Central memory CD4-positive, alpha-beta T cell (primary cell): ENCODE measurements around the gene PLS1.
"Not testable (repeated sequence)": the region's sequence is repeated elsewhere in the genome, so short reads cannot be mapped to it uniquely, and the experiment has no call there.

Experiments
- DNase-seq: peaks from one replicate; pipeline ENCODE4 v3.0.0; 2022
- total RNA-seq, 3 experiments: gene quantifications; one replicate each; lab custom pipeline; 2026; lab: John Stamatoyannopoulos, UW

PLS1 gene
- total RNA-seq, result 3.7 to 15.7 (median 6.9) reads per million in 3 experiments

DNA sequence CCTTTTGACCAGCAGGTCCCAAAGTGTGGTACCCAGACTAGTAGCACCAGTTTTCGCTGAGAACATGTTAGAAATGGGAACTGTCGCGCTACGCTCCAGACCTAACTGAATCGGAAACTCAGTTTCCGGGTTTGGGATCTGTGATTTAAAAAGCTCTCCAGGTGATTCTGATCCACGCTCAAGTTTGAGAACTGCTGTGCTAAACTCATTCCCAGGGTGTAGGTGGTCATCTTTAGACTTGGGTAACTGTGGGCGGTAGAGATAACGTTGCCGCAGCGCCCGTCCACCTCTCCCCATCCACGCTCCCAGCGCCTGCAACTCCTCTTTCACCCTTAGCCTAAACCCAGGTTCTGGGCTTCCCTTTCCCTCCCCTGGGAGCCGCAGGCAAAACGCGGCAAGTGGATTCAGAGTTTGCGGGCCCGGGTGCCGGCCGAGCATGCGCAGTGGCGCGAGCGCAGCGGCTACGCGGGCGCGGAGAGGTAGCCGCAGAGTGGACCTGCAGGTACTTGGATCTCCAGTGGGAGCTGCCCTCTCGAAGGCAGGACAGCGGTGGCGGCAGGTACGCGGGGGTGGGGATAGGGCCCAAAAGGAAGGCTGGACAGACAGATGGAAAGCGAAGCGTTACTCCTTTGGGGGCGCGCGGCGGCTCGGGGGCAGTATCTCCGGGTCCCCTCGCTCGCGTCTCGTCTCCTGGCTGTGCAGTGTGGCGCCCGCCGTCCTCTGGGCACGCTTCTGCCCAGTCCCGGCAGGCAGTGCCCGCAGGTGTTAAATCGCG is at the start of gene PLS1:
Gene PLS1, plus strand, starts transcription at position 443 of the 775 bp plus-strand sequence. CDS start 67,845 bp downstream, outside the sequence.
- peak; percentile 83 for DNase-seq

DNA sequence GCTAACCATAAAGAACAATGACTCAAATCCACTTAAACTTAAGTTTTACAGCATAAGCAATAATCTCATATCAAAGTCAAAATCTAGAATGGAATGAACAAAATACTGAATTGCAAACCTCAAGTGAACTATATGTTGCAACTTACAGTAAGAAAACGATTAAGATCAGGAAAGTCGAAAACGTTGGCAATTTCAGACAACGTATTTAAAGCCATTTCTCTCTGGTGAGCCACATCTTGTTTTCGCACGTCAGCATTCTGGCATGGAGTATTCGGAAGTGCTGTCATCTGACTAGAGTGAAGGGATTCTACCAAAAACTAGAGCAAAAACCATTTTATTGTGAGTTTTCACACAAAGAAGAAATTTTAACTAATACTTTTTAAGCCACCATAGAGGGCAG is 46.2 kb upstream of the PLS1 start:
- no peak for DNase-seq

GRCh38 chr3:142552579-142552978 is 43.6 kb upstream of the PLS1 start:
- DNase-seq, result not testable (repeated sequence)

- DNase-seq, result no peak
Observed at GRCh38 chr3:142553741-142554140, 42.5 kb upstream of the PLS1 start.

DNA sequence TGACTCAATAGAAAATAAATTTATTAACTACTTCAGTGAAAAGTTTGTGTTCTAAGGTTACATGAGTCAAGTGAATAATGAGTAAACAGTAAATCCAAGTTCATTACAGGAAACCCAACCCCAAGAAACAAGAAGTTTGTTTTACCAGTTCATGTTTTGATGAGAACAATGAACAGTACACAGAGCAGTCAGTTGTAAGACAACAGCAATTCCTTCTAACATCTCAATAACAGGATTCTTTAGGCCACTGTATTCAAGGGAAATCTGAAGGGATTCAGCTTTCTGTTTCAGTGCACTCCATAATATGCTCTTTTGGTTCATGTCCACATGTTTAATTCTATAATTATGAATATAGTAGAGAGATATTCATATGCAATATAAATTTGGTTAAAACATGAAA is 36.1 kb upstream of the PLS1 start:
- no peak for DNase-seq

DNA sequence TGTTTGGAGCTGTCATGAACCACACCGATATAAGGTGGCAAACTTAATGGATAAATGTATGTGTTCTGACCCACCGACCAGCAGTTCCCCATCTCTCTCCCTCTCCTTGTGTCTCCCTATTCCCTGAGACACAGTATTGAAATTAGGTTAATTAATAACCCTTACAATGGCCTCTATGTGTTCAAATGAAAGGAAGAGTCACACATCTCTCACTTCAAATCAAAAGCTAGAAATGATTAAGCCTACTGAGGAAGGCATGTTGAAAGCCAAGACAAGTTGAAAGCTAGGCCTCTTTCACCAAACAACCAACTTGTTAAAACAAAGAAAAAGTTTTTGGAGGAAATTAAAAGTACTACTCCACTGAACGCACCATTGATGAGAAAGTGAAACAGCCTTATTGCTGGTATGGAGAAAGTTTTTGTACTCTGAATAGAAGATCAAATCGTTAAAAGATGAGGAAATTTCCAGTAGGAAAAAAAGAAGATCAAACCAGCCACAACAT is 32.6 kb upstream of the PLS1 start:
- DNase-seq, result no peak

GRCh38 chr3:142566096-142566495 is 30.1 kb upstream of the PLS1 start:
- no peak for DNase-seq

DNA sequence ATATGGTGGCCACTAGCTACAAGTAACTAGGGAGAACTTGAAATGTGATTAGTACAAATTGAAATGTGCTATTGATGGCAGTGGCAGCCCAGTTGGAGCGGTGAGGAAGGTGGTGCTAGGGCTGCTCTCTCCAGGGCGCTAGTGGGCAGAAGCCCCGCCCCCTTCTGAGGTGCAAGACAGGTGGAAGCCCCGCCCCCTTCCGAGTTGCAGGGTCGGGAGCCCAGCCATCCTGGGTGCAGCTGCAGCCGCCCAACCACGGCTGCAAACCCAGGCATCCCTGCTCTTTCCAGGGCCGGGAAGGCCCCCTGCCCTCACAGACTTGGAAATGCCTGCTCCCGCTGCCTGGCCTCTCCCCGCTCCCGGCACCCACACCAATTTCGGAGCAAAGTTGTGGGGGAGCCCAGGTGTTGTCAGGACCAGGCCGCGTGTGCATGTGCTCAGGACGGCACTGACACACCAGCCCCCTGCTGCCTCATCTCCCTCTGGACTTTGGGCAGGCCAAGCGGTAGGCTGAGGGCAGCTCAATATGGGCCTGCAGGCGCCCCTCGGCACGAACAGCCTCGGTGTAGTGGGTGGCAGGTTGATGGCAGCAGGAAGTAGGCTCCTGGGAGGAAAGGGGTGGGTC is 27.7 kb upstream of the PLS1 start:
- DNase-seq, result no peak

DNA sequence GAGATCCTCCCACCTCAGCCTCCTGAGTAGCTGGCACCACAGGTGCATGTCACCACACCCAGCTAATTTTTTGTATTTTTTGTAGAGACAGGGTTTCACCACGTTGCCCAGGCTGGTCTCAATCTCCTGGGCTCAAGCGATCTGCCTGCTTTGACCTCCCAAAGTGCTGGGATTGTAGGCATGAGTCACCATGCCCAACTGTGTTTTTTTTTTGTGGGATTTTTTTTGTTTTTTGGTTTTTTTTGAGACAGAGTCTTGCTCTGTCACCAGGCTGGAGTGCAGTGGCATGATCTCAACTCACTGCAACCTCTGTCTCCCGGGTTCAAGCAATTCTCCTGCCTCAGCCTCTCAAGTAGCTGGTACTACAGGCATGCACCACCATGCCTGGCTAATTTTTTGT is 26.8 kb upstream of the PLS1 start:
- DNase-seq, result not testable (repeated sequence)

- not testable (repeated sequence) for DNase-seq
Observed at GRCh38 chr3:142574223-142574622, 22.0 kb upstream of the PLS1 start.

DNA sequence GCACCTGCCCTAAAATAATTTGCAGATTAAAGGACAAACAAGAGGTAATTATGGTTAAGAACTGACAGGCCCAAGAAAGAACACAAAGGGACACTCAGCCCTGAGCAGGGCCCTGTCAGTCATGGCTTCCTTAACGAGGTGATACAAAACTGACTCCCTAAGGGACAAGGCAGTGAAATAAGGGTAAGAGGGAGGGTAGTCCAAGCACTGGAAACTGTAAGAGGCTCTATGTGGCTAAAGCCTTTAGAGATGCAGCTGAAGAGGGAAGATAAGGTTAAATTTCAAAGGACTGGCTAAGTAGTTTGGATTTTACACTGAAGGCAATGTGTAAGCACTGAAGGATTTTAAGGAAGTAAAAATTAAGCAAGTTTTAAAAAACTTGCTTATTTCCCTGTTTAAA is 21.5 kb upstream of the PLS1 start:
- DNase-seq, result no peak

DNA sequence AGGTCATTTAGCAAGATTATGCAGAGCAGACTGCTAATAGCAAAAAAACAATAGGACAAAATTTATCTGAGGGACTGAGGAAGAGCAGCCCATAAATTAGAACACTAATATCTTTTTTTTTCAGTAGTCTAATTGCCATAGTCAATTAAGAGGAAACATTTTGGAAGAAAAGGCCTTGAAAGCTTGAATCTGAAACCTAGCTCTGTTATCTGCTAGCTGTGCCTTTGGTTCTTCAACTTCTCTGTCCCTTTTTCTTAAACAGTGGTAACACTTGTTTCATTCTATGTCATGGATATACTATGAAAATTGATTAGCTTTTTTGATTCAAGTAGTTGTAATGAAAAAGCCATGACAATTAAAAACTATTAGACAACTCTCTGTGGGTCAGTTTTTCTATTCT is 19.4 kb upstream of the PLS1 start:
- DNase-seq, result no peak

- no peak for DNase-seq
Observed at GRCh38 chr3:142577696-142578328, 18.4 kb upstream of the PLS1 start.

DNA sequence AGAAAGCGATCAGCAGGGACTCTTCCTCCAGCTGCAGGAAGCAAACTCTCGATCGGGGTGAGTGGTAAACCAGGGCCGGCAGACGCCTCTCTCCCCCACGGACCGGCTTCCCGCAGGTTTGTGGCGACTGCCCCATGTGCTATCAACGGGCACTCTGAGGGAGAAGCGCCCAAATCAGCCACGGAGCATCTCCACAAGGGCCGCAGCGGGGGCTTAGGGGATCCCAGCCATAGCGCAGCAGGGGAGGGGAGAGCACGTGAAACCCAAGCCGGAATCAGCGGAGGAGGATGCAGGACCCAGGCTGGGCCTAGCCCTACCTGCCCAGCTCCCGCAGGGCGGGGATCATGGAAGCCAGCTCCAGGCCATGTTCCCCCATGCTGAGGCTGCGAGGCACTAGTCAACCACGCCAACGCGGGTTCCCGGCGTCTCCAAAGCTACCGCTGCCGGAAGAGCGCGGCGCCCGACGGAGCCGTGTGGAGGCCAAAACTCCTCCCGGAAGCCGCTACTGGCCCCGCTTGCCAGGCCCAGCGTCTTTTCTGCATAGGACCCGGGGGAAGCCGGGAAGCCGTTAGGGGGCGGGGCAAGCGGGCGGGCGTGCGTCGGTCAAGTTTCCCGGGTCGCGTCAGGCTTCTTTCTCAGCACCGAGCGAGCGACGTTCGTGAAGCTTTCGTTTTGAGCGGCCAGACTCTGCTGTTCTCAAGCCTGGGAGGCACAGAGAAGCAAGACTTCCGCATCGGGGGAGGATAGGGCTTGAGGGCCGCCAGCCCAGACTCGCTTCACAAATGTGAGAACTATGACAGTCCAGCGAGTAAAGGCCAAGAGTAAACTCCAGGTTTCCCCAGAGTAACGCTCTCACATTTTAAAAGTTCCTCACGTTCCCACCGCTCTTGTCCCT is 17.6 kb upstream of the PLS1 start, which contains the start of gene ATR:
Gene ATR, minus strand, starts transcription at position 405 of the 895 bp plus-strand sequence. Its CDS starts 29 bp downstream, at position 376.
- peak; percentile 95 for DNase-seq

DNA sequence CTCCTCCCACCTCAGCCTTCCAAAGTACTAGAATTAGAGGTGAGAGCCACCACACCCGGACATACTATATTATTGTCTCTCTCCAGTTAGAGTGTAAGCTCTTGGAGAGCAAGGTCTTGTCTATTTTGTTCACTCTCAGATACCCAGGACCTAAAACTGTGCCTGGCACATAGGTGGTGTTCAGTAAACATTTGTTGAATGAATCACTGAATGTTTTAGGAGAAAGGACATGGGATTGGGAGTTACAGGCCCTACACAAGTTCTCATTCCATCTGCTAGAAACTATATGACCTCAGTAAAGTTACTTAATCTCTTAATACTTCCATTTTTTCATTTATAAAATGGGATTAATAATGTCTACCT is 16.2 kb upstream of the PLS1 start:
- DNase-seq, result no peak

DNA sequence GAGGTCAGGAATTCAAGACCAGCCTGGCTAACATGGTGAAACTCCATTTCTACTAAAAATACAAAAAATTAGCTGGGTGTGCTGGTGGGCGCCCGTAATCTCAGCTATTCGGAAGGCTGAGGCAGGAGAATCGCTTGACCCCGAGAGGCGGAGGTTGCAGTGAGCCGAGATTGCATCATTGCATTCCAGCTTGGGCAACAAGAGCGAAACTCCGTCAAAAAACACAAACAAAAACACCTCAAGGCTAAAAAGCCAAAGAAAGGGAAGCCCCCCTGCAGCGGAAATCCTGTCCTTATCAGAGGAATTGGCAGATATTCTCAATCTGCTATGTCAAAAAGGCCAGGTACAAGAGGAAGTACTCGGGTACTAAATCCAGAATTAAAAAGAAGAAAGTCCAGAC is 15.1 kb upstream of the PLS1 start:
- not testable (repeated sequence) for DNase-seq

DNA sequence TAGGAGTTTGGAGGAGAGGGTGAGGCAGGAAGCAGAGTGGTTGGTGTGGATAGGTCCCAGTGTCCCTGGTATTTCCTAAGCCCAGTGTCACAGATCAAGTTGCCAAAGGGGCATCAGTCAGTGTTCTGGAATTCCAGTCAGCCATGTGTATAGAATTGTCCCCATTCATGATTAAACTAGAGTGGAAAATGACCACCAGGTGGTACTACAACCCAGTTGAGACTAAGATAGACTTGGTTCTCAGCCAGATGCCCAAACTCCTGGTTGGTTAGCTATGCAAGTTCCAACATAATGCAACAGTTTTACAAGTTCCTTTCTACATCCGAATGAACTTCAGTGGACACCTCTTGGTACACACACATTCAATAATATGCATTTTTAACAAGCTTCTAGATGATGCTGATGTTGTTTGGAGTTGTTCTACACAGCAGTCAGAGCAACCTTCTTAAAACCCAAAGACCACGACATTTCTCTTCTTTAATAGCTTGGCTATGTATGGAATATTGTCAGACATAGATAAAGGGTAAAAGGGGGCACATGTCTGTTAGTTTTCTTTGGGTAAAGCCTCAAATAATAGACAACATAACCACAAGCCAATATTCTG is 9.3 kb upstream of the PLS1 start:
- peak; percentile 33 for DNase-seq

DNA sequence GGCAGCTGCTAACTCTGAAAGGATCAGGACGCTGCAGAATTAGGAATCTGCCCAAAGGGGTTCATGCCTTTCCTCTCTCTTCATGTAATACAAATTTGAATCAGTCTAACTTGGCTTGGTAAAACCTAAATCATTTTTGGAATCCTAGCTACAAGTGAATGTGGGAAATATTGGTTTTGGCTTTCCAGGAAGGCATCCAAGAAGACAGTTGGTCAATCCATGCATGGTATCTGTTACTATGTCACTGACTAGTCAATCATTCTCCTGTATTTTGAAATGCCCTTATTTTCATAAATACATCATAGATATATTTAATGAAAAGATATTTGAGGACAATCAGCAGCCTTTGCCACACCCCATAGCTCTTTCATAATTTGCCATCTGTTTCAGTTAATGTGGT is 7.5 kb upstream of the PLS1 start:
- DNase-seq, result no peak

GRCh38 chr3:142592268-142592667 is 3.9 kb upstream of the PLS1 start:
- not testable (repeated sequence) for DNase-seq

DNA sequence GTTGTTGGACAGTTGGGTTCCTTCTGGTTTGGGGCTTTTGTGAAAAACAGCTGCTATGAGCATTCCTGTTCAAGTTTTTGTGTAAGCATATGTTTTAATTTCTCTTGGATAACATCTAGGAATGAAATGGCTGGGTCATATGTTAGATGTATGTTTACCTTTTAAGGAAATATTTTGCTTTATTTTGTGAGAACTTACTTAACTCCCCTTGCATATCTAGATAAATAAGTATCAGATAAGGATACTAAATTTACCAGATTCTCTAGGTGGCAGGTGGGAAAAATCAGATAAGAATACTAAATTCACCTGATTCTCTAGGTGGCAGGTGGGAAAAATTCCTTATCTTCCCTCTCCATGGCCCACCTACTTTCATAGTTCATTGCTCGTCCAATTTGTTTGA is 1.1 kb upstream of the PLS1 start:
- DNase-seq, result no peak

DNA sequence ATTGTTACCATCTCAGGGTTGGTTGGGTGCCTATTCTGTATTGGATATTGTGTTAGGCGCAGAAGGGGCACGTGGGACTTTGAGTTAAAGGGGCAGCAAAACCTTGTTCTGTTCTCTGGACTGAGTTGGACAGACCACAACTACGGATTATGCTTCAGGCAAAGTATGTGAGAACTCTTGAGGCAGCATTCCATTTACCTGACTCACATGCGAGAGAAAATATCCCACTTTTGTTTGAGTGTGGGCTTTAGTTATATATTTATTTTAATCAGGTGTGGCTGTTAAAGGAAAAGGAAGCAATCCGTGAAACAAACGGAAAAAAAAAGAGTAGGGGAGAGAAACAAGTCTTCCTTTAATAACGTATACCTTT is 627 bp upstream of the PLS1 start:
- no peak for DNase-seq

DNA sequence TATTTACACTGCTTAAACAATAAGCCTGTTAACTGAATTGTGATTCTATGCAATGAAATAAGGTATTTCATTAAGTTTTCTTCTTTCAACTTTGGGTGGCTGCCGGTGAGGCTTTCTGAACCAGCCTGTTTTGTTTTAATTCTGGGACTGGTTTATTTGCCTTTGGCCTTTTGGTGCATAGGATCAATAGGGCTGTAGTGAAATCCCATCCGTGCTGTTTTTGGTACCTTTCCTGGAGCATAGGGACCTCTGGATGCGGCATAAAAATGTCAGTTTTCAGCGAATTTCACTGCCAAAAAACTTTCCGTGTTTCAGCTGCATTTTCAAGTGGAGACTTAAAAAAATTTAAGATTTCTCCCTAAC is 514 bp downstream of the PLS1 start:
- no peak for DNase-seq
